K562 (cell line): Measurements from ENCODE around the gene AP1S3. TPM values are rescaled to one million over a fixed set of nuclear protein-coding genes. Genes with fewer than 3 reads are reported as not detected.
A peak's percentile ranks its signal among the peaks of the same experiment; 100 is the strongest.
"Not testable (repeated sequence)": the region's sequence is repeated elsewhere in the genome, so short reads cannot be mapped to it uniquely, and the experiment has no call there.

Experiments
- ATAC-seq: fragments of 200-7000 bp; cut with Tn5 transposase; 3 replicates; pipeline ENCODE4 v1.9.1; 2020; ENCODE audit warnings: moderate library complexity
- BruUV-seq: library from RNA; stranded (reverse); fragments of 400-500 nt; replicated peaks from 2 replicates; lab custom pipeline; 2021; lab: Mats Ljungman, UMichigan
- CTCF ChIA-PET: fragments of 300-600 bp; formaldehyde crosslinking; extraction: SDS; loops from one replicate; lab custom pipeline; 2021; ENCODE audit warnings: low intra/inter-chr PET ratio; lab: Yijun Ruan, JAX
- POLR2A ChIA-PET: fragments of 300-600, 350-650 bp; sonication (Branson Sonifier 250); formaldehyde crosslinking; extraction: SDS; loops from one replicate; lab custom pipeline; 2021; ENCODE audit warnings: antibody characterized with exemption, inconsistent platforms; lab: Yijun Ruan, JAX
- DNase-seq, 4 experiments: peaks; one replicate each; pipeline versions ENCODE4 v3.0.0 to v3.0.0-alpha.2; 2011 to 2018; ENCODE audit warnings: low spot score in 3 of 4, mixed read lengths in 3 of 4; ENCODE audit errors: extremely low read depth in 1 of 4
- FAIRE-seq: peaks from 2 replicates; lab custom pipeline; 2011; peaks lifted over from hg19 to GRCh38; lab: Jason Lieb, UNC
- H2AFZ ChIP-seq: 2 replicates; pipeline ENCODE4 v1.6.0; 2011; ENCODE audit warnings: low read depth, low read length, control low read depth, inconsistent platforms
- H3K27ac ChIP-seq: fragments of 200-600 bp; 3 replicates; pipeline ENCODE4 v1.8.0; 2011; ENCODE audit warnings: low read depth, mild to moderate bottlenecking, control low read depth, inconsistent platforms, low read length, moderate library complexity, mixed read lengths; ENCODE audit errors: extremely low read depth
- H3K27me3 ChIP-seq, 2 experiments: fragments of 300-600 bp in 1 of 2; 2 replicates in 1 of 2; 3 replicates in 1 of 2; pipeline versions ENCODE4 v1.6.0 to v1.8.0; 2011; ENCODE audit warnings: inconsistent platforms in 2 of 2, low read length in 2 of 2, mild to moderate bottlenecking in 1 of 2, mixed read lengths in 1 of 2, moderate library complexity in 1 of 2; ENCODE audit not compliant: control insufficient read depth in 2 of 2, insufficient read depth in 2 of 2
- H3K36me3 ChIP-seq: fragments of 300-600 bp; 3 replicates; pipeline ENCODE4 v1.8.0; 2011; ENCODE audit warnings: mild to moderate bottlenecking, low read length, inconsistent platforms; ENCODE audit not compliant: control insufficient read depth, insufficient read depth
- H3K4me1 ChIP-seq, 2 experiments: fragments of 200-600 bp in 1 of 2; replicated peaks in 1 of 2; 2 replicates in 1 of 2; 3 replicates in 1 of 2; pipeline versions ENCODE4 v1.5.1 to v1.8.0; 2011; ENCODE audit warnings: inconsistent platforms in 2 of 2, low read length in 2 of 2, mild to moderate bottlenecking in 1 of 2, mixed read lengths in 1 of 2, moderate library complexity in 1 of 2; ENCODE audit not compliant: control insufficient read depth in 2 of 2, insufficient read depth in 2 of 2
- H3K4me2 ChIP-seq: 2 replicates; pipeline ENCODE4 v1.6.1; 2011; ENCODE audit warnings: low read length, control low read depth, inconsistent platforms, mixed read lengths; ENCODE audit not compliant: insufficient read depth
- H3K4me3 ChIP-seq: fragments of 200-600 bp; sonication (generic), shearing (Covaris generic); 2 replicates; pipeline ENCODE4 v1.5.1; 2016; ENCODE audit warnings: control low read depth, inconsistent platforms
- H3K79me2 ChIP-seq: fragments of 200-600 bp; 3 replicates; pipeline ENCODE4 v1.8.0; 2011; ENCODE audit warnings: low read length, inconsistent platforms; ENCODE audit not compliant: control insufficient read depth, insufficient read depth
- H3K9ac ChIP-seq, 2 experiments: 2 replicates each; pipeline versions ENCODE4 v1.6.0 to v1.6.1; 2011; ENCODE audit warnings: low read depth in 2 of 2, low read length in 2 of 2, control low read depth in 1 of 2, inconsistent platforms in 1 of 2, mild to moderate bottlenecking in 1 of 2, mixed read lengths in 1 of 2; ENCODE audit not compliant: insufficient read depth in 1 of 2
- H3K9me1 ChIP-seq: one replicate; pipeline ENCODE4 v1.6.0; 2011; ENCODE audit warnings: inconsistent platforms, mild to moderate bottlenecking, low read length, moderate library complexity; ENCODE audit not compliant: control insufficient read depth, insufficient read depth
- H3K9me3 ChIP-seq: replicated peaks from 2 replicates; pipeline ENCODE4 v1.5.1; 2011; ENCODE audit warnings: low read depth, low read length, inconsistent platforms; ENCODE audit not compliant: control insufficient read depth, insufficient read depth
- H4K20me1 ChIP-seq: replicated peaks from 2 replicates; pipeline ENCODE4 v1.6.1; 2011; ENCODE audit warnings: low read length, inconsistent platforms, mixed read lengths; ENCODE audit not compliant: control insufficient read depth, insufficient read depth
- ATF3 ChIP-seq, 2 experiments: fragments of 450-650 bp in 1 of 2; sonication (generic) in 1 of 2; formaldehyde crosslinking in 1 of 2; IDR thresholded peaks in 1 of 2; conservative IDR thresholded peaks in 1 of 2; 2 replicates each; pipeline versions ENCODE4 v1.6.1 to v1.8.1; 2016 to 2023; ENCODE audit warnings: mild to moderate bottlenecking in 2 of 2, moderate library complexity in 2 of 2, inconsistent platforms in 1 of 2, missing genetic modification reagents in 1 of 2
- ATF7 ChIP-seq: fragments of 450-650 bp; IDR thresholded peaks from 2 replicates; pipeline ENCODE4 v1.7.1; 2014; ENCODE audit warnings: mild to moderate bottlenecking, moderate library complexity
- BRD4 ChIP-seq: fragments of 200-600 bp; sonication (generic); IDR thresholded peaks from 2 replicates; pipeline ENCODE4 v1.6.1; 2017; ENCODE audit warnings: inconsistent platforms
- CREBBP ChIP-seq: IDR thresholded peaks from one replicate; pipeline ENCODE4 v1.6.1; 2012; ENCODE audit warnings: low read depth, mild to moderate bottlenecking, control low read depth, inconsistent platforms, low read length
- GATAD2A ChIP-seq: fragments of 450-650 bp; IDR thresholded peaks from 2 replicates; pipeline ENCODE4 v1.6.1; 2017
- KDM1A ChIP-seq, 2 experiments: fragments of 450-650 bp; IDR thresholded peaks; 2 replicates each; pipeline ENCODE4 v1.6.1; 2016; ENCODE audit warnings: mild to moderate bottlenecking in 2 of 2
- LARP7 ChIP-seq: fragments of 450-650 bp; IDR thresholded peaks from 2 replicates; pipeline ENCODE4 v1.6.1; 2016
- PCBP2 ChIP-seq: fragments of 200-400 bp; formaldehyde crosslinking; IDR thresholded peaks from 2 replicates; pipeline ENCODE4 v1.6.1; 2018; ENCODE audit warnings: low read length, low read depth, mild to moderate bottlenecking, moderate library complexity; ENCODE audit not compliant: poor library complexity, severe bottlenecking
- POLR2AphosphoS2 ChIP-seq: IDR thresholded peaks from 2 replicates; pipeline ENCODE4 v1.6.1; 2012; ENCODE audit warnings: low read length, improper control_type of control experiment
- RBM25 ChIP-seq: fragments of 200-400 bp; formaldehyde crosslinking; IDR thresholded peaks from 2 replicates; pipeline ENCODE4 v1.6.1; 2018; ENCODE audit warnings: low read length, low read depth, moderate library complexity; ENCODE audit not compliant: severe bottlenecking
- SLC30A9 ChIP-seq: fragments of 250-450 bp; sonication (Bioruptor Pico); IDR thresholded peaks from 2 replicates; pipeline ENCODE4 v1.8.0; 2022; ENCODE audit warnings: mild to moderate bottlenecking, moderate library complexity
- SMAD3 ChIP-seq: fragments of 450-650 bp; formaldehyde crosslinking; conservative IDR thresholded peaks from 2 replicates; pipeline ENCODE4 v1.4.0; 2020; ENCODE audit warnings: mild to moderate bottlenecking
- YBX1 ChIP-seq: fragments of 450-650 bp; IDR thresholded peaks from 2 replicates; pipeline ENCODE4 v1.7.1; 2016; ENCODE audit warnings: mild to moderate bottlenecking
- ZNF395 ChIP-seq: fragments of 200-800 bp; sonication (Bioruptor generic); IDR thresholded peaks from 2 replicates; pipeline ENCODE4 v1.6.1; 2017; ENCODE audit warnings: missing genetic modification characterization, missing compliant biosample characterization
- ZNF766 ChIP-seq: fragments of 200-800 bp; sonication (Bioruptor generic); conservative IDR thresholded peaks from 2 replicates; pipeline ENCODE4 v1.6.1; 2016; ENCODE audit warnings: missing genetic modification characterization, missing compliant biosample characterization
- WGBS: fragments of 100-300 bp; shearing (Covaris generic); methylation state at CpG from one replicate; pipeline ENCODE4 v1.1.6; 2016; ENCODE audit warnings: low coverage, mixed read lengths; ENCODE audit not compliant: insufficient coverage; ENCODE audit errors: missing lambda C conversion rate; 5-methylcytosine and 5-hydroxymethylcytosine counted together
- in situ Hi-C: fragments of 300-500 bp; cut with MboI; formaldehyde crosslinking; loops from 4 replicates; pipeline ENCODE4 v1.15.0; 2018; ENCODE audit warnings: inconsistent platforms, mixed read lengths
- intact Hi-C: fragments of 100-400 bp; cut with micrococcal nuclease; formaldehyde crosslinking; loops from 2 replicates; pipeline ENCODE4 v1.14.2; 2022
- polyA plus RNA-seq, 8 experiments: library from polyadenylated mRNA; depleted of rRNA in 4 of 8; stranded (reverse) in 5 of 8; unstranded in 3 of 8; fragments of >200 nt; fragmentation: Nextera tagmentation in 2 of 8; fragmentation: Illumina TruSeq in 1 of 8; extraction: Ambion mirVana in 2 of 8; extraction: Trizol in 1 of 8; gene quantifications; 2 replicates each; pipeline versions ENCODE4 v1.2.1 to v1.2.3, GENCODE V29; 2011 to 2014; ENCODE audit warnings: inconsistent platforms in 1 of 8, missing spikeins in 1 of 8
- total RNA-seq, 7 experiments: library from RNA; depleted of rRNA in 6 of 7; stranded (reverse); fragments of >200 nt in 6 of 7; fragmentation: Illumina TruSeq in 2 of 7; extraction: Trizol in 2 of 7; gene quantifications; 2 replicates each; pipeline versions ENCODE4 v1.2.1 to v1.2.3, GENCODE V29; 2011 to 2021; ENCODE audit warnings: low replicate concordance in 1 of 7

Gene AP1S3
- total and polyA plus RNA-seq, 9 of the 15 experiments (the other 6 are each of a cell fraction or from before 2014, with no cell fraction given): 0.50 to 3.8 (median 2.1) TPM

GRCh38 chr2:223788106-223788505, 49.3 kb downstream of the AP1S3 start:
- CTCF ChIA-PET; FAIRE-seq; DNase-seq; H3K79me2 ChIP-seq; H3K36me3 ChIP-seq; H3K9me3 ChIP-seq; H2AFZ ChIP-seq; H3K4me1 ChIP-seq; H3K27ac ChIP-seq; in situ Hi-C loops; H3K4me2 ChIP-seq; H4K20me1 ChIP-seq; H3K9me1 ChIP-seq; intact Hi-C loops; H3K4me3 ChIP-seq; BruUV-seq; H3K9ac ChIP-seq; TF ChIP-seq ATF3 (CRISPR knock-in tag; conservative IDR thresholded peaks at IDR 0.05): not testable (repeated sequence)
- WGBS: 31% methylated on average over 5 of the region's 10 CpGs
- peaks cover 0 to 12% of the 10 kb centered on the region in 2 experiments; a peak in 1 of 5 replicates for H3K27me3 ChIP-seq
- POLR2A ChIA-PET: interaction anchor here (0.7 kb wide), 1 partner anchor 10 kb away, joined by 3 read pairs; no protein-coding TSS in a partner anchor
- ATAC-seq: peak; percentile 57
- peak; percentile 55; the same call in 1 of the 2 replicates for TF ChIP-seq ATF3 (IDR thresholded peaks at IDR 0.05)
- TF ChIP-seq ATF7: 0 out of 2 replicates have a peak, but pooled peaks have one; percentile 14

GRCh38 chr2:223787358-223787757, 50.0 kb downstream of the AP1S3 start:
- H3K36me3 ChIP-seq: no peaks in the 10 kb centered on the region
- intact Hi-C loops (no loop called here), in situ Hi-C loops (no loop called here)
- ChIA-PET POLR2A (interaction anchor here (0.6 kb wide), 1 partner anchor 17 kb away, joined by 3 read pairs; no protein-coding TSS in a partner anchor), CTCF (no interaction called here)
- H2AFZ ChIP-seq: no peak overlapping the region
- no peak overlapping the region for H3K27ac ChIP-seq
- no peak overlapping the region for H3K9ac ChIP-seq
- peaks cover 0 to 12% of the 10 kb centered on the region in 2 experiments; a peak in 1 of 5 replicates for H3K27me3 ChIP-seq
- no peak overlapping the region for H3K4me2 ChIP-seq
- ATAC-seq (no peak), FAIRE-seq (no peak), DNase-seq (no peak)
- H3K4me3 ChIP-seq: no peak overlapping the region
- no peaks in the 10 kb centered on the region for H3K9me3 ChIP-seq
- H4K20me1 ChIP-seq: no peaks in the 10 kb centered on the region
- no peaks in the 10 kb centered on the region for H3K9me1 ChIP-seq
- H3K4me1 ChIP-seq: no peaks in the 10 kb centered on the region; a peak in 1 of 5 replicates
- 7% methylated on average over 2 of the region's 2 CpGs for WGBS
- BruUV-seq: no TSS peak
- H3K79me2 ChIP-seq: no peaks in the 10 kb centered on the region
- TF ChIP-seq RBM25 (no peak), SLC30A9 (CRISPR knock-in tag) (no peak), ZNF395 (CRISPR knock-in tag) (no peak), SMAD3 (no peak), ZNF766 (CRISPR knock-in tag) (no peak), POLR2AphosphoS2 (no peak), YBX1 (no peak), CREBBP (no peak), PCBP2 (no peak), GATAD2A (no peak), BRD4 (no peak), KDM1A (IDR thresholded peaks at IDR 0.05) (no peak), LARP7 (no peak)
